Measurements from ENCODE around the gene GABRA4.

DNA sequence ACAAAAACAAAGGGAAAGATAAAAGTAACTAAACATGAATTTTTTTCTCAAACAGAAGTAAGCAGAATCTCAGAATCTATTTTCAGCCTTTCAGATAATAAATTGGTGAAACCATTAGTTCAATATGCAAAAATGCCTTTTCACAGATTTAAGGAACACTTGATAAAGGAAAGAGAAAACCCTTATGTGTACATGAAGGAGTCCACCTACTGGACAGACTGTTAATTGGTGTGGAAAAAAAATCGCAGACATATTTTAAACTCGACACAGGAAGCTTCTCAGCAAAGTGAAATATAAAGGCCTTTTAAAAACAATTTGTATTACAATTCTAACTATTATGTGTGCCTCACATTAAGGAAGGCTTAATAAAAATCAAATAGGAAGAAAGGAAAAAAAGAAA is 106.7 kb downstream of the GABRA4 start:
- TF ChIP-seq, protein P1, sequence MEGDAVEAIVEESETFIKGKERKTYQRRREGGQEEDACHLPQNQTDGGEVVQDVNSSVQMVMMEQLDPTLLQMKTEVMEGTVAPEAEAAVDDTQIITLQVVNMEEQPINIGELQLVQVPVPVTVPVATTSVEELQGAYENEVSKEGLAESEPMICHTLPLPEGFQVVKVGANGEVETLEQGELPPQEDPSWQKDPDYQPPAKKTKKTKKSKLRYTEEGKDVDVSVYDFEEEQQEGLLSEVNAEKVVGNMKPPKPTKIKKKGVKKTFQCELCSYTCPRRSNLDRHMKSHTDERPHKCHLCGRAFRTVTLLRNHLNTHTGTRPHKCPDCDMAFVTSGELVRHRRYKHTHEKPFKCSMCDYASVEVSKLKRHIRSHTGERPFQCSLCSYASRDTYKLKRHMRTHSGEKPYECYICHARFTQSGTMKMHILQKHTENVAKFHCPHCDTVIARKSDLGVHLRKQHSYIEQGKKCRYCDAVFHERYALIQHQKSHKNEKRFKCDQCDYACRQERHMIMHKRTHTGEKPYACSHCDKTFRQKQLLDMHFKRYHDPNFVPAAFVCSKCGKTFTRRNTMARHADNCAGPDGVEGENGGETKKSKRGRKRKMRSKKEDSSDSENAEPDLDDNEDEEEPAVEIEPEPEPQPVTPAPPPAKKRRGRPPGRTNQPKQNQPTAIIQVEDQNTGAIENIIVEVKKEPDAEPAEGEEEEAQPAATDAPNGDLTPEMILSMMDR (IDR thresholded peaks at IDR 0.05 in 2 of 3, conservative IDR thresholded peaks at IDR 0.05 in 1 of 3; ENCODE audit: control insufficient read depth in 2 of 3, extremely low read depth in 1 of 3, insufficient read depth in 1 of 3, low read depth in 3 of 3, low read length in 3 of 3): peak in 2 of 3 experiments; percentile 13 to 27; a peak in 1 of 6 replicates
- TF ChIP-seq SIN3A (IDR thresholded peaks at IDR 0.05; ENCODE audit: low read depth, low read length): no peak
